H9 (cell line): ENCODE measurements around the gene AP1B1. TPM values are rescaled to one million over a fixed set of nuclear protein-coding genes. Genes with fewer than 3 reads are reported as not detected.

Experiments
- DNase-seq: peaks from one replicate; pipeline ENCODE4 v3.0.0-alpha.2; 2017
- H2AFZ ChIP-seq: one replicate; pipeline ENCODE4 v1.6.1; 2013; ENCODE audit warnings: mild to moderate bottlenecking, low read length, control low read depth, moderate library complexity
- H2AK5ac ChIP-seq: 2 replicates; pipeline ENCODE4 v1.6.1; 2013; ENCODE audit warnings: low read length, control low read depth, mixed read lengths; ENCODE audit not compliant: insufficient read length
- H2BK120ac ChIP-seq: one replicate; pipeline ENCODE4 v1.6.1; 2013; ENCODE audit warnings: low read depth, mild to moderate bottlenecking, low read length, control low read depth, inconsistent platforms; ENCODE audit not compliant: poor library complexity, severe bottlenecking
- H2BK12ac ChIP-seq: 2 replicates; pipeline ENCODE4 v1.6.1; 2013; ENCODE audit warnings: low read length, control low read depth, mixed read lengths, low read depth; ENCODE audit not compliant: insufficient read length
- H2BK15ac ChIP-seq: 2 replicates; pipeline ENCODE4 v1.6.1; 2013; ENCODE audit warnings: low read depth, low read length, control low read depth
- H2BK20ac ChIP-seq: one replicate; pipeline ENCODE4 v1.6.1; 2013; ENCODE audit warnings: low read depth, mild to moderate bottlenecking, low read length, control low read depth, inconsistent platforms; ENCODE audit not compliant: poor library complexity, severe bottlenecking
- H2BK5ac ChIP-seq: 2 replicates; pipeline ENCODE4 v1.6.1; 2013; ENCODE audit warnings: low read length, control low read depth, mixed read lengths; ENCODE audit not compliant: insufficient read length
- H3K14ac ChIP-seq: 2 replicates; pipeline ENCODE4 v1.6.1; 2013; ENCODE audit warnings: low read length, control low read depth; ENCODE audit not compliant: insufficient read depth
- H3K18ac ChIP-seq: 2 replicates; pipeline ENCODE4 v1.6.1; 2013; ENCODE audit warnings: low read depth, mild to moderate bottlenecking, mixed read lengths, low read length, control low read depth; ENCODE audit not compliant: insufficient read length
- H3K23ac ChIP-seq: 2 replicates; pipeline ENCODE4 v1.6.1; 2013; ENCODE audit warnings: low read length, control low read depth, mixed read lengths, low read depth; ENCODE audit not compliant: insufficient read length
- H3K23me2 ChIP-seq: 2 replicates; pipeline ENCODE4 v1.6.1; 2013; ENCODE audit warnings: low read depth, mild to moderate bottlenecking, mixed read lengths, low read length, control low read depth; ENCODE audit not compliant: insufficient read length, poor library complexity, severe bottlenecking
- H3K27ac ChIP-seq: 2 replicates; pipeline ENCODE4 v1.5.1; 2013; ENCODE audit warnings: low read length, control low read depth, mixed read lengths, low read depth; ENCODE audit not compliant: insufficient read length
- H3K27me3 ChIP-seq: 2 replicates; pipeline ENCODE4 v1.6.1; 2013; ENCODE audit warnings: low read length, control low read depth, inconsistent platforms; ENCODE audit not compliant: insufficient read depth
- H3K4ac ChIP-seq: 2 replicates; pipeline ENCODE4 v1.6.1; 2013; ENCODE audit warnings: low read depth, mild to moderate bottlenecking, control low read depth, inconsistent platforms, low read length, moderate library complexity
- H3K4me1 ChIP-seq: 2 replicates; pipeline ENCODE4 v1.6.1; 2013; ENCODE audit warnings: low read length, control low read depth, inconsistent platforms; ENCODE audit not compliant: insufficient read depth
- H3K4me2 ChIP-seq: 2 replicates; pipeline ENCODE4 v1.6.1; 2013; ENCODE audit warnings: low read length, control low read depth, mixed read lengths; ENCODE audit not compliant: insufficient read length, insufficient read depth
- H3K56ac ChIP-seq: 2 replicates; pipeline ENCODE4 v1.6.1; 2013; ENCODE audit warnings: low read depth, mild to moderate bottlenecking, mixed read lengths, low read length, control low read depth; ENCODE audit not compliant: insufficient read length
- H3K79me1 ChIP-seq: 2 replicates; pipeline ENCODE4 v1.6.1; 2013; ENCODE audit warnings: low read depth, mild to moderate bottlenecking, moderate library complexity, low read length, control low read depth, inconsistent platforms; ENCODE audit not compliant: insufficient read depth, poor library complexity, severe bottlenecking
- H3K79me2 ChIP-seq: 2 replicates; pipeline ENCODE4 v1.6.1; 2013; ENCODE audit warnings: low read length, control low read depth, inconsistent platforms; ENCODE audit not compliant: insufficient read depth
- H3K9ac ChIP-seq: 2 replicates; pipeline ENCODE4 v1.6.1; 2013; ENCODE audit warnings: low read length, control low read depth, mixed read lengths; ENCODE audit not compliant: insufficient read length; ENCODE audit errors: extremely low read depth
- H3K9me3 ChIP-seq: one replicate; pipeline ENCODE4 v1.6.1; 2013; ENCODE audit warnings: low read depth, low read length, inconsistent platforms; ENCODE audit not compliant: control insufficient read depth
- H3T11ph ChIP-seq: one replicate; pipeline ENCODE4 v1.6.1; 2013; ENCODE audit warnings: mild to moderate bottlenecking, low read length, control low read depth, inconsistent platforms
- H4K20me1 ChIP-seq: one replicate; pipeline ENCODE4 v1.6.1; 2013; ENCODE audit not compliant: control insufficient read depth, insufficient read length, insufficient read depth
- H4K5ac ChIP-seq: 2 replicates; pipeline ENCODE4 v1.6.1; 2013; ENCODE audit warnings: low read depth, mild to moderate bottlenecking, mixed read lengths, low read length, control low read depth; ENCODE audit not compliant: insufficient read length
- H4K8ac ChIP-seq: replicated peaks from 2 replicates; pipeline ENCODE4 v1.6.1; 2013; ENCODE audit warnings: low read length, control low read depth, mixed read lengths, low read depth; ENCODE audit not compliant: insufficient read length
- H4K91ac ChIP-seq: 2 replicates; pipeline ENCODE4 v1.6.1; 2013; ENCODE audit warnings: low read depth, mild to moderate bottlenecking, moderate library complexity, mixed read lengths, low read length, control low read depth; ENCODE audit not compliant: insufficient read length
- H3K27ac Mint-ChIP-seq, 3 experiments: 2 replicates in 2 of 3; 3 replicates in 1 of 3; pipeline ENCODE4 v1.8.0; 2020 to 2021; ENCODE audit warnings: mixed read lengths in 3 of 3, mild to moderate bottlenecking in 1 of 3, moderate library complexity in 1 of 3
- H3K27me3 Mint-ChIP-seq: 2 replicates; pipeline ENCODE4 v1.8.0; 2021; ENCODE audit warnings: low read depth, mild to moderate bottlenecking, moderate library complexity, mixed read lengths
- H3K36me3 Mint-ChIP-seq, 3 experiments: 2 replicates in 2 of 3; 3 replicates in 1 of 3; pipeline ENCODE4 v1.8.0; 2020 to 2021; ENCODE audit warnings: low read depth in 3 of 3, mixed read lengths in 3 of 3; ENCODE audit not compliant: insufficient read depth in 1 of 3
- H3K4me1 Mint-ChIP-seq, 2 experiments: 2 replicates each; pipeline ENCODE4 v1.8.0; 2020; ENCODE audit warnings: mixed read lengths in 2 of 2
- H3K4me3 Mint-ChIP-seq, 2 experiments: 2 replicates in 1 of 2; 3 replicates in 1 of 2; pipeline ENCODE4 v1.8.0; 2020 to 2021; ENCODE audit warnings: mild to moderate bottlenecking in 2 of 2, mixed read lengths in 2 of 2, moderate library complexity in 1 of 2
- H3K9me3 Mint-ChIP-seq, 2 experiments: 2 replicates in 1 of 2; 3 replicates in 1 of 2; pipeline ENCODE4 v1.8.0; 2020; ENCODE audit warnings: mild to moderate bottlenecking in 2 of 2, mixed read lengths in 2 of 2, moderate library complexity in 1 of 2
- WGBS: extraction: QIAGEN DNeasy Blood & Tissue Kit; methylation state at CpG from one replicate; pipeline ENCODE4 v1.1.7; 2013; ENCODE audit warnings: missing lambda C conversion rate, low lambda C conversion rate, mixed read lengths; ENCODE audit not compliant: insufficient read length; ENCODE audit errors: extremely low coverage; 5-methylcytosine and 5-hydroxymethylcytosine counted together
- total RNA-seq: library from RNA; stranded (reverse); gene quantifications from 2 replicates; pipeline ENCODE4 v1.2.1, GENCODE V29; 2021
- TF ChIP-seq, protein P1 (sequence below): fragments of 200-600 bp; sonication (generic); conservative IDR thresholded peaks from 3 replicates; pipeline ENCODE4 v1.8.0; 2021; ENCODE audit warnings: antibody characterized with exemption, mild to moderate bottlenecking

The AP1B1 gene
- total RNA-seq, 1 experiment from 2014 or later = 64.0 TPM

DNA sequence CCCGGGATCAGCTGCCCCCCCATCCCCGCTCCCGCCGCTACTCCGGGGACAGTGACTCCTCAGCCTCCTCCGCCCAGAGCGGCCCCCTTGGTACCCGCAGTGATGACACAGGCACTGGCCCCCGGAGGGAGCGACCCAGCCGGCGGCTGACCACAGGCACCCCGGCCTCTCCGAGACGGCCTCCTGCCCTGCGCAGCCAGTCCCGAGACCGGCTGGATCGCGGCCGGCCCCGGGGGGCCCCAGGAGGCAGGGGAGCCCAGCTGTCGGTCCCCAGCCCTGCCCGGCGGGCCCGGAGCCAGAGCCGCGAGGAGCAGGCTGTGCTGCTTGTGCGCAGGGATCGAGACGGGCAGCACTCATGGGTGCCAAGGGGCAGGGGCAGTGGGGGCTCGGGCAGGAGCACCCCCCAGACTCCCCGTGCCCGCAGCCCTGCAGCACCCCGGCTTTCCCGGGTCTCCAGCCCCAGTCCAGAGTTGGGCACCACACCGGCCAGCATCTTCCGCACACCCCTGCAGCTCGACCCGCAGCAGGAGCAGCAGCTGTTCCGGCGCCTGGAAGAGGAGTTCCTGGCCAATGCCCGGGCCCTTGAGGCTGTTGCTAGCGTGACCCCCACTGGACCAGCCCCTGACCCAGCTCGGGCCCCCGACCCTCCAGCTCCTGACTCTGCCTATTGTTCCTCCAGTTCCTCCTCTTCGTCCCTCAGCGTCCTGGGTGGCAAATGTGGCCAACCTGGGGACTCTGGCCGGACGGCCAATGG lies 76.7 kb downstream of the AP1B1 start:
- no peaks in the 10 kb centered on the region for H3K9me3 ChIP-seq
- H3K23ac ChIP-seq = no peak overlapping the region
- H2BK20ac ChIP-seq = no peak overlapping the region
- H3K79me2 ChIP-seq = no peaks in the 10 kb centered on the region
- no peak overlapping the region for H4K5ac ChIP-seq
- peak overlapping the region; percentile 77 for H3K18ac ChIP-seq
- DNase-seq = no peak
- no peak overlapping the region for H3K56ac ChIP-seq
- H3K27me3 ChIP-seq = peaks cover 28% of the 10 kb centered on the region
- Mint-ChIP-seq H3K4me3 (no peak overlapping the region), H3K36me3 (peaks cover 0 to 5% (median 2%) of the 10 kb centered on the region in 3 experiments; a peak in 3 of 7 replicates), H3K4me1 (peaks cover 18 to 30% of the 10 kb centered on the region in 2 experiments), H3K9me3 (peaks cover 4 to 13% of the 10 kb centered on the region in 2 experiments; a peak in 4 of 5 replicates), H3K27me3 (peaks cover 46% of the 10 kb centered on the region), H3K27ac (no peak overlapping the region)
- H3K14ac ChIP-seq = peak overlapping the region; percentile 71; the same call in 1 of the 2 replicates
- no peak overlapping the region for H3T11ph ChIP-seq
- no peak overlapping the region for H2AFZ ChIP-seq
- H4K20me1 ChIP-seq = no peaks in the 10 kb centered on the region
- H3K27ac ChIP-seq = no peak overlapping the region
- no CpG with 5 or more reads among the region's 50 CpGs for WGBS
- H4K8ac ChIP-seq = no peak overlapping the region
- H3K4me1 ChIP-seq = no peaks in the 10 kb centered on the region
- no peak overlapping the region for H2BK120ac ChIP-seq
- H3K4ac ChIP-seq = no peak overlapping the region
- peaks cover 5% of the 10 kb centered on the region for H3K23me2 ChIP-seq
- no peak overlapping the region for H2BK5ac ChIP-seq
- no peak overlapping the region for H2BK15ac ChIP-seq
- TF ChIP-seq, protein P1, sequence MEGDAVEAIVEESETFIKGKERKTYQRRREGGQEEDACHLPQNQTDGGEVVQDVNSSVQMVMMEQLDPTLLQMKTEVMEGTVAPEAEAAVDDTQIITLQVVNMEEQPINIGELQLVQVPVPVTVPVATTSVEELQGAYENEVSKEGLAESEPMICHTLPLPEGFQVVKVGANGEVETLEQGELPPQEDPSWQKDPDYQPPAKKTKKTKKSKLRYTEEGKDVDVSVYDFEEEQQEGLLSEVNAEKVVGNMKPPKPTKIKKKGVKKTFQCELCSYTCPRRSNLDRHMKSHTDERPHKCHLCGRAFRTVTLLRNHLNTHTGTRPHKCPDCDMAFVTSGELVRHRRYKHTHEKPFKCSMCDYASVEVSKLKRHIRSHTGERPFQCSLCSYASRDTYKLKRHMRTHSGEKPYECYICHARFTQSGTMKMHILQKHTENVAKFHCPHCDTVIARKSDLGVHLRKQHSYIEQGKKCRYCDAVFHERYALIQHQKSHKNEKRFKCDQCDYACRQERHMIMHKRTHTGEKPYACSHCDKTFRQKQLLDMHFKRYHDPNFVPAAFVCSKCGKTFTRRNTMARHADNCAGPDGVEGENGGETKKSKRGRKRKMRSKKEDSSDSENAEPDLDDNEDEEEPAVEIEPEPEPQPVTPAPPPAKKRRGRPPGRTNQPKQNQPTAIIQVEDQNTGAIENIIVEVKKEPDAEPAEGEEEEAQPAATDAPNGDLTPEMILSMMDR = no peak
- no peak overlapping the region for H3K4me2 ChIP-seq
- H3K79me1 ChIP-seq = no peaks in the 10 kb centered on the region
- H3K9ac ChIP-seq = no peak overlapping the region
- H2BK12ac ChIP-seq = no peak overlapping the region
- H2AK5ac ChIP-seq = no peak overlapping the region
- no peak overlapping the region for H4K91ac ChIP-seq
